ENCODE results near the gene GRM1.
"Not testable (repeated sequence)": the region's sequence is repeated elsewhere in the genome, so short reads cannot be mapped to it uniquely, and the experiment has no call there.

Gene GRM1

GRCh38 chr6:146240807-146241206, 211.9 kb downstream of the GRM1 start:
- no peak for DNase-seq
- TF ChIP-seq GATA1 (IDR thresholded peaks at IDR 0.05; ENCODE audit: low read depth, low read length) (no peak), POLR2A (IDR thresholded peaks at IDR 0.05; ENCODE audit: low read length) (no peak)

DNA sequence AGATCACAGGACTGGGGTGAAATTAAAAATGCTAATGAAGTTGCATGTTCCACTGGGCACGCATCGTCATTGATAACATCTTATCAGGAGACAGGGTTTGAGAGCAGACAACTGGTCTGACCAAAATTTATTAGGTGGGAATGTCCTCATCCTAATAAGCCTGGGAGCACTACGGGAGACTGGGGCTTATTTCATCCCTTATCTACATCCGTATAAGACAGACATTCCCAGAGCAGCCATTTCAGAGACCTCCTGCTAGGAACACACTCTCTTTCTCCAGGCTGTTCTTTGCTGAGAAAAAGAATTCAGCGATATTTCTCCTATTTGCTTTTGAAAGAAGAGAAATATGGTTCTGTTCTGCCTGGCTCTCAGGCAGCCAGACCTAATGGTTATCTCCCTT, 214.8 kb downstream of the GRM1 start:
- DNase-seq: not testable (repeated sequence)

DNA sequence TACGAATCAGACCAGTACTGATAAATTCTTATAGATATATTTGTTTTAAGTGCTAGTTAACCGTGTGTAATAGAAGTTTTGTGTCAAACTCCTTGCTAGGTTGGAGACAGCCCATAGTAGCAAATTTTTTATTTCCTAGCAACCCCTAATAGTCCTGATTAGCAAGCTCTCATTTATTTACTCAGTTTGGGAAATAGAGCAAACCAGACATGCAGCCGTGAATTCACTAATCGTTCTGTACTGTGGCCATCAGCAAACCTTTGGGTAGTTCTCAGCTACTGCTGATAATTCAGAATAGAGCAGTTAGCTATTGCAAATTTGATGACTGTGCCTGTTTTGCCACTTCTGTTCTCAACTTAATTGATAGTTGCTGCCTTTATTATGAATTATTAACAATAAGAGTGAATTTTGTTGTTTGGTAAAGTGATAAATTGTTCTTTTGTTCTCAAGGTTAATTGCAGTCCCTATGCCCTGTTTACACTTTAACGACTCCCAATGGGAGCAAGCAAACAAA, 215.8 kb downstream of the GRM1 start:
- TF ChIP-seq POLR2A (IDR thresholded peaks at IDR 0.05; ENCODE audit: low read length) (no peak), GATA1 (IDR thresholded peaks at IDR 0.05; ENCODE audit: low read depth, low read length) (no peak)
- no peak for DNase-seq

DNA sequence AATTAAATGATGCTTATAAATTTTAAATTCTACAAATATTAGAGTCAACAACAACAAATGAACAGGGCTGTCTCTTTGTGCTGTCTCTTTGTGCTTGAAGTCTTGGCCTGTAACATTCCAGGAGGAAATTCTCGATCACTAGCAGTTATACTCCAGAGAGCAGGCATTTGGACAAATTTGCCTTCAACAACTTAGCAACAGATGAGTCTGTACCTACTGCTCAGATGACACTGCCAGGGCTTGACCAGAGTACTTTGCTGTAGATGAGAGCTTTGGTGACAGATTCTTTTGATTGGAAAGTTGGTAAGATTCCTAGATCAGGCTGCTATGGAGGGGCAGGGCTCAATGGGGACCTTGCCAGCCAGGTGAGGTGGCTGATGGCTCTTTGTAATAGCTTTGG, 217.2 kb downstream of the GRM1 start:
- no peak for DNase-seq
- TF ChIP-seq GATA1 (IDR thresholded peaks at IDR 0.05; ENCODE audit: low read depth, low read length) (no peak), POLR2A (IDR thresholded peaks at IDR 0.05; ENCODE audit: low read length) (no peak)

GRCh38 chr6:146253691-146254090, 224.8 kb downstream of the GRM1 start:
- DNase-seq: no peak
- TF ChIP-seq POLR2A (IDR thresholded peaks at IDR 0.05; ENCODE audit: low read length) (no peak), GATA1 (IDR thresholded peaks at IDR 0.05; ENCODE audit: low read depth, low read length) (no peak)

- TF ChIP-seq POLR2A (IDR thresholded peaks at IDR 0.05; ENCODE audit: low read length) (no peak), GATA1 (IDR thresholded peaks at IDR 0.05; ENCODE audit: low read depth, low read length) (no peak)
- DNase-seq: no peak
These were observed 229.3 kb downstream of the GRM1 start for GRCh38 chr6:146258206-146258605.

GRCh38 chr6:146260886-146261285, 232.0 kb downstream of the GRM1 start:
- no peak for DNase-seq
- TF ChIP-seq GATA1 (IDR thresholded peaks at IDR 0.05; ENCODE audit: low read depth, low read length) (no peak), POLR2A (IDR thresholded peaks at IDR 0.05; ENCODE audit: low read length) (no peak)

DNA sequence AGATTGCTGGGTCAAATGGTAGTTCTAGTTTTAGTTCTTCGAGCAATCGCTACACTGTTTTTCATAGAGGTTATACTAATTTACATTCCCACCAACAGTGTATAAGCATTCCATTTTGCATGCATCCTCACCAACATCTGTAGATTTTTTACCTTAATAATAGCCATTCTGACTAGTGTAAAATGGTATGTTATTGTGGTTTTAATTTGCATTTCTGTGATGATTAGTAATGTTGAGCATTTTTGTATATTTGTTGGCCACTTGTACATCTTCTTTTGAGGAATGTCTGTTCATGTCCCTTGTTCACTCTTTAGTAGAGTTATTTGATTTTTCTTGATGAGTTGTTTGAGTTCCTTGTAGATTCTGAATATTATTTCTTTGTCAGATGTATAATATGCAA, 236.2 kb downstream of the GRM1 start:
- TF ChIP-seq POLR2A (IDR thresholded peaks at IDR 0.05; ENCODE audit: low read length) (no peak), GATA1 (IDR thresholded peaks at IDR 0.05; ENCODE audit: low read depth, low read length) (no peak)
- no peak for DNase-seq

DNA sequence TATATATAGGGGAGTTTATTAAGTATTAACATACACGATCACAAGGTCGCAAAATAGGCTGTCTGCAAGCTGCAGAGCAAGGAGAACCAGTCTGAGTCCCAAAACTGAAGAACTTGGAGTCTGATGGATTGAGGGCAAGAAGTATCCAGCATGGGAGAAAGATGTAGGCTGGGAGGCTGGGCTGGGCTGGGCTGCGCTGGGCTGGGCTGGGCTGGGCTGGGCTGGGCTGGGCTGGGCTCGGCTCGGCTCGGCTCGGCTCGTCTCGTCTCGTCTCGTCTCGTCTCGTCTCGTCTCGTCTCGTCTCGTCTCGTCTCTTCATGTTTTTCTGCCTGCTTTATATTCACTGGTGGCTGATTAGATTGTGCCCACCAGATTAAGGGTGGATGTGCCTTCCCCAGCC, 238.6 kb downstream of the GRM1 start:
- no peak for DNase-seq
- TF ChIP-seq POLR2A (IDR thresholded peaks at IDR 0.05; ENCODE audit: low read length) (no peak), GATA1 (IDR thresholded peaks at IDR 0.05; ENCODE audit: low read depth, low read length) (no peak)

DNA sequence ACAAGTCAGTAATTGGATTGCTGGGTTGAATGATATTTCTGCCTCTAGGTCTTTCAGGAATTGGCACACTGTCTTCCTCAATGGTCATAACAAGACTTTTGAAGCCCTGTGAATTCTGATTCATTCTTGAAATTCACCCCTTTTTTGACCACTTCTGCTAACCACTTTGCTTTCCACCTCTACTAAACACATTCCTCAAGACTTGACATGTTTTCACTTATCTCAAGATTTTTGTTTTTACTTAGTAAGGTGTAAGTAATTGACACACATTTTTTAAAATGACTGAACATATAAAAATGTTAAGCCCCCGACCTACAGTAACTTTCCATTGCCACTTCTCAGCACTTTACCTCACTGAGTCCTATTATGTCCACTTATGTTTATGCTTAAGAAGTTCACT, 239.1 kb downstream of the GRM1 start:
- no peak for TF ChIP-seq GATA1 (IDR thresholded peaks at IDR 0.05; ENCODE audit: low read depth, low read length)
- TF ChIP-seq POLR2A (IDR thresholded peaks at IDR 0.05; ENCODE audit: low read length): no peak
- no peak for DNase-seq

DNA sequence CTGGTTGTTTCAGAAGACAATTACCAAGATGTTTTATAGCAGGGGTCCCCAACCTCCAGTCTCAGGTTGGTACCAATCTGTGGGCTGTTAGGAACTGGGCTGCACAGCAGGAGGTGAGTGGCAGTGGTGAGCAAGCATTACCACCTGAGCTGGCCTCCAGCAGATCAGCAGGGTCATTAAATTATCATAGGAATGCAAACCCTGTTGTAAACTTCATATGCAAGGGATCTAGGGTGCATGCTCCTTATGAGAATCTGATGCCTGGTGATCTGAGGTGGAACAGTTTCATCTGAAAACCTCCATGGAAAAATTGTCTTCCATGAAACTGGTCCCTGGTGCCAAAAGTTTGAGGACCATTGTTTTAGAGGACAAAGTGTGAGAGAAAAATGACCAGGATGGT, 240.6 kb downstream of the GRM1 start:
- no peak for DNase-seq
- no peak for TF ChIP-seq GATA1 (IDR thresholded peaks at IDR 0.05; ENCODE audit: low read depth, low read length)
- TF ChIP-seq POLR2A (IDR thresholded peaks at IDR 0.05; ENCODE audit: low read length): no peak

DNA sequence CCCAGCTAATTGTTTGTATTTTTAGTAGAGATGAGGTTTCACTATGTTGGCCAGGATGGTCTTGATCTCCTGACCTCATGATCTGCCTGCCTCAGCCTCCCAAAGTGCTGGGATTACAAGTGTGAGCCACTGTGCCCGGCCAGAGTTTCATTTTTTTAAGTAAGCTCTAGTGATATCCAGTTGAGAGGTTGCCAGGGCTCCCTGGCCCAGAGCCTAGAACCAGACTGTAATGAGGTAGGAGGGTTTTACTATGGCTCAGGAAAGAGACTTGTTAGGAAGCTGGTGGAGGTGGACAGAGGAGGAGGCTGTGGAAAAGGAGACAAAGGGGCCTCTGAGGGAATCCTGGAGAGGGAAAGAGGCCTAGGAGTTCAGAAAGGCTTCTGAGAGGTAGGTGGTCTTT, 242.3 kb downstream of the GRM1 start:
- DNase-seq: not testable (repeated sequence)

DNA sequence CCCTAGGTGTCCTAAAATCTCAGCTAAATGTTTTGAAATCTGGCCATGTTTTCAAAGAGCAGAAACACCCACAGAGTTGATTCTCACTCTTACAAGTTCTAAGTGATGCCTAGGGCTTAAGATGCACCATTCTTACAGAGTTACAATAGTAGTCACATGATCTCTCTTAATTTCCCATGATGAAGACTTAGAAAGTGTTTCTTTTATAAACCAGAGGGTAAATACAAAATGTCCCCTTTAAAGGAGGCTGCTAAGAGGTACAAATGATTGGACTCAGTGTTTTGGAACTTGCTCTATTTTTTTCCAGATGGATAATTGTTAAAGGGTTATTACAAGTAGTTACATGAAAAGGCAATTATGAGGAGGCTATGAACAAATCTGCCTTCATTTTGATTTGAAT, 244.6 kb downstream of the GRM1 start:
- DNase-seq: no peak
- TF ChIP-seq GATA1 (IDR thresholded peaks at IDR 0.05; ENCODE audit: low read depth, low read length) (no peak), POLR2A (IDR thresholded peaks at IDR 0.05; ENCODE audit: low read length) (no peak)

DNA sequence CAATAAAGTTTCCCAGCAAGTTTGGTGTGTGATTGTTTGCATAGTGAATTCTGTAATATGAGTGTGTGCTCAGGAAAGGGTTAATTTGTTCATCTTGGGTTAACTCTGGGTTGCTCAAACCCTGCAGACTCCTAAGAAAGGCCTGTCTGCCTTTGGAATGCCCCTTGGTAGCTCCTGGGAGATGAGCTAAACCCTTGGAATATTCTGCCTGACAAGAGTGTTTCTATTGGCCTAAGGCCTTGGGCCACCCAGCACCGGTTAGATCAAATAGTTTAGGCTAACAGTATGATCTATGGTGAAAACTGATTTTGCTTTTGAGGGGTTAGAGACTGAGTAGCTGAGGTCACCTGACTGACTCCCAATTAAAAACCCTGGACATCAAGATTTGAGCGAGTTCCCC, 248.3 kb downstream of the GRM1 start:
- DNase-seq: no peak
- no peak for TF ChIP-seq POLR2A (IDR thresholded peaks at IDR 0.05; ENCODE audit: low read length)
- TF ChIP-seq GATA1 (IDR thresholded peaks at IDR 0.05; ENCODE audit: low read depth, low read length): no peak

GRCh38 chr6:146281651-146282362, 252.9 kb downstream of the GRM1 start:
- no peak for DNase-seq

DNA sequence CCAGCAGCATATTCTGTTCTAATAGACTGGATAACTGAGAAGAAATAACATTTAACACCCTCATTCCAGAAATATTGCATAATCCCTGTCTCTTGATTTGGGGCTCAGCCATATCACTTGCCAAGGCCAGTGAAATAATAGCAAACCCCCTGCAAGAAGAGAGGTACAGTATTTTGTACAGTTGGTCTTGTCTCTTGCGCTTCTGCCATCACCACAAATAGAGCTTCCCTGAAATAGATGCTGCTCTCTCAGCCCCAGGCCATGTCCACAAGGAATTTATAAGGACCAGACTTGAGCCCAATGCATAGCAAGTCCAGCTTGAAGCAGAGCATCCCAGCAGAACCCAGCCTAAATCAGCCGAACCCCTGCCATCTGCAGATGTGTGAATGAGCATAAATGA, 254.0 kb downstream of the GRM1 start:
- no peak for DNase-seq
- TF ChIP-seq POLR2A (IDR thresholded peaks at IDR 0.05; ENCODE audit: low read length): no peak
- TF ChIP-seq GATA1 (IDR thresholded peaks at IDR 0.05; ENCODE audit: low read depth, low read length): no peak

More at GRCh38 chr6:146281651-146282362, 252.9 kb downstream of the GRM1 start:
- no peak for TF ChIP-seq GATA1 (IDR thresholded peaks at IDR 0.05; ENCODE audit: low read depth, low read length)
- TF ChIP-seq POLR2A (IDR thresholded peaks at IDR 0.05; ENCODE audit: low read length): no peak

Data from erythroblast (primary cell).